GM18519 (cell line): Measurements from ENCODE around the gene KCNJ12.
"Not testable (repeated sequence)": the region's sequence is repeated elsewhere in the genome, so short reads cannot be mapped to it uniquely, and the experiment has no call there.

ENCODE experiments used
- ATAC-seq: cut with Tn5 transposase; IDR thresholded peaks from one replicate; pipeline ENCODE4 v1.9.1; 2021; ENCODE audit warnings: mild to moderate bottlenecking, moderate library complexity; ENCODE audit not compliant: unreplicated experiment, low FRiP score

KCNJ12 gene

GRCh38 chr17:21436883-21437836 is 61.0 kb downstream of the KCNJ12 start:
- ATAC-seq, result not testable (repeated sequence)

- not testable (repeated sequence) for ATAC-seq
Measured at GRCh38 chr17:21438316-21439014, 62.3 kb downstream of the KCNJ12 start.

- ATAC-seq, result not testable (repeated sequence)
Measured at GRCh38 chr17:21439015-21439336, 62.8 kb downstream of the KCNJ12 start.

- no peak for ATAC-seq
Measured at GRCh38 chr17:21445091-21445650, 69.0 kb downstream of the KCNJ12 start.

GRCh38 chr17:21447552-21447951 is 71.4 kb downstream of the KCNJ12 start:
- ATAC-seq, result not testable (repeated sequence)

- not testable (repeated sequence) for ATAC-seq
Measured at GRCh38 chr17:21449891-21450290, 73.7 kb downstream of the KCNJ12 start.

- ATAC-seq, result no peak
Measured at GRCh38 chr17:21451975-21452374, 75.8 kb downstream of the KCNJ12 start.

- ATAC-seq, result no peak
Measured at GRCh38 chr17:21452377-21453143, 76.4 kb downstream of the KCNJ12 start.

- ATAC-seq, result no peak
Measured at GRCh38 chr17:21453144-21453898, 77.2 kb downstream of the KCNJ12 start.

- ATAC-seq, result not testable (repeated sequence)
Measured at GRCh38 chr17:21454006-21454405, 77.8 kb downstream of the KCNJ12 start.

- no peak for ATAC-seq
Measured at GRCh38 chr17:21454441-21454840, 78.3 kb downstream of the KCNJ12 start.

GRCh38 chr17:21455761-21456160 is 79.6 kb downstream of the KCNJ12 start:
- no peak for ATAC-seq

GRCh38 chr17:21456449-21456848 is 80.3 kb downstream of the KCNJ12 start:
- ATAC-seq, result not testable (repeated sequence)

GRCh38 chr17:21457051-21458026 is 81.2 kb downstream of the KCNJ12 start:
- ATAC-seq, result peak; percentile 72

GRCh38 chr17:21458054-21458453 is 81.9 kb downstream of the KCNJ12 start:
- no peak for ATAC-seq

GRCh38 chr17:21459536-21459935 is 83.4 kb downstream of the KCNJ12 start:
- no peak for ATAC-seq

- ATAC-seq, result no peak
Measured at GRCh38 chr17:21460358-21460757, 84.2 kb downstream of the KCNJ12 start.

GRCh38 chr17:21462237-21462636 is 86.1 kb downstream of the KCNJ12 start:
- ATAC-seq, result no peak

GRCh38 chr17:21463204-21463661 is 87.1 kb downstream of the KCNJ12 start:
- ATAC-seq, result no peak
